ENCODE results near the gene OLA1. TPM values are rescaled to one million over a fixed set of nuclear protein-coding genes. Genes with fewer than 3 reads are reported as not detected.

Gene OLA1
- polyA plus RNA-seq, 2 of the 4 experiments (the other 2 are of a cell fraction), result 127 to 226 TPM

- TF ChIP-seq ATOH8 (CRISPR knock-in tag; IDR thresholded peaks at IDR 0.05; ENCODE audit: low read depth), result peak; percentile 55; the same call in 1 of the 2 replicates
- no peak for TF ChIP-seq USF2 (IDR thresholded peaks at IDR 0.05)
- peak; percentile 93 for TF ChIP-seq SMC3 (IDR thresholded peaks at IDR 0.05)
- no peak for TF ChIP-seq ZC3H11A (IDR thresholded peaks at IDR 0.05)
- TF ChIP-seq ZNF302 (CRISPR knock-in tag; IDR thresholded peaks at IDR 0.05), result no peak
- TF ChIP-seq MAZ (IDR thresholded peaks at IDR 0.05; ENCODE audit: borderline replicate concordance, low read depth, low read length), result no peak
- no peak for TF ChIP-seq FOXS1 (CRISPR knock-in tag; IDR thresholded peaks at IDR 0.05)
- TF ChIP-seq, protein P1, sequence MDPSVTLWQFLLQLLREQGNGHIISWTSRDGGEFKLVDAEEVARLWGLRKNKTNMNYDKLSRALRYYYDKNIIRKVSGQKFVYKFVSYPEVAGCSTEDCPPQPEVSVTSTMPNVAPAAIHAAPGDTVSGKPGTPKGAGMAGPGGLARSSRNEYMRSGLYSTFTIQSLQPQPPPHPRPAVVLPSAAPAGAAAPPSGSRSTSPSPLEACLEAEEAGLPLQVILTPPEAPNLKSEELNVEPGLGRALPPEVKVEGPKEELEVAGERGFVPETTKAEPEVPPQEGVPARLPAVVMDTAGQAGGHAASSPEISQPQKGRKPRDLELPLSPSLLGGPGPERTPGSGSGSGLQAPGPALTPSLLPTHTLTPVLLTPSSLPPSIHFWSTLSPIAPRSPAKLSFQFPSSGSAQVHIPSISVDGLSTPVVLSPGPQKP (IDR thresholded peaks at IDR 0.05; ENCODE audit: low read depth, low read length), result no peak
- no peak for TF ChIP-seq RNF2 (IDR thresholded peaks at IDR 0.05; ENCODE audit: borderline replicate concordance, low read depth)
- no peak for TF ChIP-seq POLR2A (IDR thresholded peaks at IDR 0.05; ENCODE audit: low read length)
- peak; percentile 81; the same call in 1 of the 2 replicates for TF ChIP-seq HOXB13 (CRISPR knock-in tag; IDR thresholded peaks at IDR 0.05; ENCODE audit: low read depth)
- TF ChIP-seq CBX2 (IDR thresholded peaks at IDR 0.05; ENCODE audit: borderline replicate concordance, low read depth), result no peak
- TF ChIP-seq RCOR1 (IDR thresholded peaks at IDR 0.05; ENCODE audit: low read depth, low read length), result no peak
- TF ChIP-seq NPAS2 (CRISPR knock-in tag; IDR thresholded peaks at IDR 0.05; ENCODE audit: borderline replicate concordance), result no peak
- peak; percentile 22 for TF ChIP-seq CHD2 (IDR thresholded peaks at IDR 0.05; ENCODE audit: low read length, partially characterized antibody)
- TF ChIP-seq KDM1A (IDR thresholded peaks at IDR 0.05; ENCODE audit: low read depth), result peak; percentile 95
- no peak for TF ChIP-seq HOXB5 (CRISPR knock-in tag; IDR thresholded peaks at IDR 0.05)
- peak; percentile 42 to 69; a peak in 3 of 4 replicates for TF ChIP-seq CEBPB (IDR thresholded peaks at IDR 0.05)
- TF ChIP-seq FOSL2 (IDR thresholded peaks at IDR 0.05), result peak; percentile 76
- peak; percentile 90 for TF ChIP-seq FOSL2 (CRISPR knock-in tag; IDR thresholded peaks at IDR 0.05)
- no peak for TF ChIP-seq PHF8 (IDR thresholded peaks at IDR 0.05; ENCODE audit: borderline replicate concordance, low read depth)
- TF ChIP-seq CTCF (IDR thresholded peaks at IDR 0.05), result peak; percentile 92
- TF ChIP-seq BHLHE40 (IDR thresholded peaks at IDR 0.05; ENCODE audit: low read depth, low read length), result no peak
- no peak for TF ChIP-seq ESRRA (IDR thresholded peaks at IDR 0.05; ENCODE audit: borderline replicate concordance, low read length)
These were observed 208.5 kb downstream of the OLA1 start (continued) for GRCh38 chr2:174039551-174040416.

All from A549 (cell line).